Measurements from ENCODE around the gene PRELID3B.
A peak's percentile ranks its signal among the peaks of the same experiment; 100 is the strongest.
"Not testable (repeated sequence)": the region's sequence is repeated elsewhere in the genome, so short reads cannot be mapped to it uniquely, and the experiment has no call there.

PRELID3B gene

DNA sequence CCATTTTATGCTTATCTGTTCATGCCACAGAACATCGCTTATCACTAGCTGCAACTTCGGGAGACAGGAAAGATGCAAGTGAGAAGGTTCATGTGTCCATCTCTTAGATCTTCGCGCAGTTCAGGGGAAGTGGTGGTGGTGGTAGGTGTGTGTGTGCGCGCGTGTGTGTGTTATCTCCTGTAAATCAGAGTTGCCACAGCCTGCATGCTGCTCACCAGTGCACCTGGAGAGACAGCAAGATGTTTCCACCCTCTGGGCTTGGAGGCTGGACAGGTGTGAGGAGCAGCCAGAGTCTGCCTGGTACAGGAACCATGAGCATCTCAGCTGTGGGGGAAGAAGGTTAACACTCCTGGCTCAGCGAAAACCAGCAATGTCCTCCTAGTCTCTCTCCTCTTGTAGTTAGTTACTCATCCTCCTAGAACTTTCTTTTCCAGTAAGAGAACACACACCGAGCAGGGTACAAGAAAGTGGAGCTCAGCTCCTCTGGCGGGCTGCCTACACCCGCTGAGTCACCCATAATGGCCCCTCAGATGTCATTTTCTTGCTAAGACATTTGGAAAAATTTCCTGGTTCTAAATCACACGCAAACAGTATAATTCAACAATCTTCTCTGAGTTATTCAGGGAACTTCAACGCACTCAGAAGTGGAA lies 28.5 kb downstream of the PRELID3B start:
- Histone ChIP-seq H3K27ac (peak overlapping the region in 2 of 21 experiments; percentile 4 to 42), H3K4me3 (no peak overlapping the region)

DNA sequence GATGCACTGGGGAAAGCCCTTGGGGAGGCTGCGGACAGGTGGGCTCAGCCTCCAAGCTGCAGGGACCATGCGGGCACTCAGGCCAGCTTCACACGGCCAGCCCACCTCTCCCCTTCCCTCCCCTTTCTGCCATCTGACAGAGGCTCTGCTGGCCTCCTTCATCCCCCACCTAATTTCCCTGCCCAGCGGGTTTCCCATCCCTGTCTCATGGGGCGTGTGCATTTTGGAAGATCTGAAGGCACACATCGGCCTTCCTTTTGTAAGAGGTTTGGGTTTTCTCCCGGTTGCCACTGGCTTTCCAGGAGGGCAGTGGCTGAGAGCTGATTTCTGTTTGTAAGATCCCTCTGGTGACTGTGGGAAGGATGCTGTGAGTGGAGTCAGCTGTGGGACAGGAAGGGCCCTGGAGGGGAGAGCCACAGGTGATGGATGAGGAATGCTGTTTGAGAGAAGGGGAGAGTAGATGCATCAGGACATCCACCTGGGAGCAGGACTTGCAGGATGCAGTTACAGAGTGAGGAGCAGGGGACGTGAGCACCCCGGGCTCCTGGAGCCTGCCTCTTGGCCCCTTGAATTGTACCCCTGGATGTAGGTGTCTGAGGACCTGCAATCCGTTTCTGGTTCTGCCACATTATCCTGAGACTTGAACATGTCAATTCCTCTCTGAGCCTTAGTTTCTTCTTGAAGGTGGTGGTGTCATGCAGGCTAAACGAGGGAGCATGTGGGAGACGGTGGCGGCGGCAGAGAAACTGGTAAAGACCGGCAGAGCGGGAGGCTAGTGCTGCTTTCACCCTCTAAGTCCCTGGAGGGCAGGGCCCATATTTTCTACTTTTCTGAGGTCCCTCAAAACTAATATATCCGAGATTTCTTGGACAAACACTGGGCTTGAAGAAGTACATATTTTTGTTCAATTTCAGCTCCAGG lies 29.3 kb downstream of the PRELID3B start:
- H3K4me3 ChIP-seq: no peak overlapping the region
- peak overlapping the region in 1 of 21 experiments; percentile 42 for H3K27ac ChIP-seq

DNA sequence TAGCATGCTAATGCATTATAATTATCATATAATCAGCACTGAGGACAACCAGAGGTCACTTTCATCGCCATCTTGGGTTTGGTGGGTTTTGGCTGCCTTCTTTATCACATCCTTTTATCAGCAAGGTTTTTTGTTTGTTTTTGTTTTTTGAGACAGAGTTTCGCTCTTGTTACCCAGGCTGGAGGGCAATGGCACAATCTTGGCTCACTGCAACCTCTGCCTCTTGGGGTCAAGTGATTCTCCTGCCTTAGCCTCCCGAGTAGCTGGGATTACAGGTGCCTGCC lies 30.8 kb downstream of the PRELID3B start:
- H3K27ac ChIP-seq: peak overlapping the region in 12 of 21 experiments; percentile 26 to 84 (median 65)
- H3K4me3 ChIP-seq: not testable (repeated sequence)

DNA sequence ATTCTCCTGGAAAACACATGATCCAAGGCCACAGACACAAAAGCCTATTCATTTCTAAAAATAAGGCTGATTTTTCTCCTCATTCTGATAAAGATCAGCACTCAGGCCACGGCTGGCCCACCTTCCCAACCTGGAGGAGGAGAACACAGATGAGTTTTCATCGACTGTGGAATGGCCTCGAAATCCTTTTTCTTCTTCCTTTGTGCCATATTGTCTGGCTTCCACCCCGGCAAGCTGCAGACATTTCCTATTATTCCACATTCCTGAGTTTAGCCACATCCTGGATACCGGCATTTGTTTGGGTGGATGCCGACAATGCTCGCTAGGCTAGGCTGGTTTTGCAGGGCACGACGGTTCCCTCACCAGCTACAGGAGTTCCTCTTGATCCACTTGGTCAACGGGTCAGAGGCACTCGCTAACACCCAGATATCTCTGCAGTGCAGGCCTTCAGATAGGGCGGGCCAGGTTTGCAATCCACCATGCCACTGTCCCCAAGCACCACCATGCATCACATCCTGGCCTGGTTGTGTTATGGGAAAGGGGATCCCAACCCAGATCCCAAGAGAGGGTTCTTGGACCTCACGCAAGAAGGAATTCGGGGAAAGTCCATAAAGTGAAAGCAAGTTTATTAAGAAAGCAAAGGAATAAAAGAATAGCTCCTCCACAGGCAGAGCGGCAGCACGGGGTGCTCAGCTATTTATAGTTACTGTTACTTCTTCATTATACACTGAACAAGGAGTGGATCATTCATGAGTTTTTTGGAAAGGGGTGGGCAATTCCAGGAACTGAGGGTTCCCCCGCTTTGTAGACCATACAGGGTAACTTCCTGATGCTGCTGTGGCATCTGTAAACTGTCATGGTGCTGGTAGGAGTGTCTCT lies 31.4 kb downstream of the PRELID3B start:
- peak overlapping the region in 18 of 21 experiments; percentile 4 to 84 (median 54) for H3K27ac ChIP-seq

DNA sequence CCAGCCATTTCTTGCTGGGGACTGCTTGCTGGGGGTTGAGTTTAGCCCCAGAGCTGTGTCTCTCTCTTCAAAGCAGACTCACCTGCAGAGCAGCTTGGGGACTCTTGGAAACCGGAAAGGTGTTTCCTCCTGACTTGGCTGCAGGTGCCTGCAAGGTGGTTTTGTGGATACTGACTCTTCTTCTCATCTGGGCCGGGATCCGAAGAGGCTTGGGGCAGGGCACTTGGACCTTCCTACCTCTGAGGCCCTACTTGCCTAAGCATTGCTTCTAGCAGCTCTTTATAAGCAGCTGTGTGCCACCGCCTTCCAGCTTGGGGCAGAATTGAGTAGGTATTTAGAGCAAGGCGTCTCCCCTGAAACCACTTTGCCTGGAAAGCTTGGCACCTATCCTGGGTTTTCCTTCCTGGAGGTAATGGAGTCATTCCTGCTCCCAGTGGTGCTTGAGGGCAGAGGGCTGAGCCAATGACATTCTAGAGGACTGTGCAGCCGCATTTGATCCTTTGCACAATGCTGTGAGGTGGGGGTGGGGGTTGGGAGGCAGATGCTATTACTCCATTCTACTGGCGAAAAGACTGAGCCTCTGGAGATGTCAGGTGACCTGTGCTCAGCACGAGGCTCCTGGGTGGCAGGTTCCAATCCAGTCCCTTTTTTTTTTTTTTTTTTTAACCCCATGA lies 32.1 kb downstream of the PRELID3B start:
- H3K4me3 ChIP-seq: no peak overlapping the region
- peak overlapping the region in 16 of 21 experiments; percentile 17 to 84 (median 60) for H3K27ac ChIP-seq

More for the DNA sequence above, 31.4 kb downstream of the PRELID3B start:
- H3K4me3 ChIP-seq: no peak overlapping the region

DNA sequence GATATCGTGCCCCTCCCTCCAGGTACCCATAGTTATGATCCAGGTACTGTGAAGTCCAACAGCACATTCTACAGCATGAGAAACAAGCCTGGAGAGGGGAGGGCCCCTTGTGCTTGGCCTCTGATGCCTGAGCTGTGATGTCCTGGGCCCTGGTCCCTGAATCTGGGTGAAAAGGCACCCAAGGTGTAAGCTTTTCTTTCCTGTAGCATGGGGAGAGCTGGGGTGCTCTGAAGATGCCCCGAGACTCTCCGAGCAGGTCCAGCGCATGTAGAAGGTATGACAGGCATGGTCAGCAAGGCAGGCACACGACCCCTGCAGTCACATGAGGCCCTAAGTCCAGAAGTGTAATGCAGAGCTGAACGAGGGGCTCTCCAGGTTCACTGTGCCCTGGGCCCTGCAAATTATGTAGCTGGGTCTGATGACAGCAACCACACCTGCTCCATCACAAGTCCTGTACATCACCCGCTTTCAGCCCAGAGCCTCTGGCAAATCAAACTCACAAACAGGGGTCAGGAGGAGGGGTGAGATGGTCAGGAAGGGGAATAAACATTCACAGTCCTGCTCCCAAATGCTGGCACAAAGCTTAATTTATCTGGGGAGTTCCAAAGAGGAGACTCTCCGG lies 33.8 kb downstream of the PRELID3B start:
- Histone ChIP-seq H3K27ac (peak overlapping the region in 17 of 21 experiments; percentile 3 to 98 (median 84)), H3K4me3 (no peak overlapping the region)

DNA sequence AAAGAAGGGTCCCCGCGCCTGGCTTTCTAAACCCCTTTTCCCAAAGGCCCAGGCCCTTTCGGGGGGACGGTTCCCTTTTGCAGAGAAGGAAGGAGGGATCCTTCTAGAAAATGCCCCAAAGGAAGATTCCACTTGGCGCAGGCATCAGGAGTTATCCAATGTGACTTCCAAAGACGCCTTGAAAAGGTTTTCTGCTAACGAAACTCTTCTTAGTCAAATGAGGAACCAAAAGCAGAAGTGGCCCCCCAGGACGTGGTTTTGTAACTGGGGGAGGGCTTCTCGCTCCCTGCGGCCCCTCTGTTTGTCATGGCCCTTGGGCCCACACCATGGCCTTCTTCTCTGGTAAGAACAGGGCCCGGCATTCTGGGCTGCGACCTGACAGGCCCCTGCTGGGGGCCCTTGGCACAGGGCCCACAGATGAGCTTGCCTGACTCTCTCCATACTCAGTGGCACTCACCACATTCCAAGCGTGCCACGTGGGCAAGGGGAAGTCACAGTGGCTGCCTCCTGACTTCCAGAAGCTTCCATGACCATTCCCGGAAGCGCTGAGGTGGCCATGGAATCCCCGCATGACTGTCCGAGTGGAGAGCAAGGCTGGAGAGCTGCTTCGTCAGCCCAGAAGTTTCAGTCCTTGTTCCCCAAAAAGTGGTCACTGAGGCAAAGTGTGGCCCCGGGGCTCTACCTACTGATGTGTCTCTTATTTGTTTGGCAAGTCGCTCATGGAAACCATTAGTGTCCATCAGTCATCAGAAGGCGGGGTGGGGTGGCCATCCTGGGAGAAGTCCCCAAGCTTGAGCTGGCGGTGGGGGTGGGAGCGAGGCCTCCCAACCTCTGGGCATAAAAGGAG lies 34.7 kb downstream of the PRELID3B start:
- Histone ChIP-seq H3K27ac (peak overlapping the region; percentile 67 to 98 (median 93)), H3K4me3 (peak overlapping the region; percentile 49 to 83 (median 72))

DNA sequence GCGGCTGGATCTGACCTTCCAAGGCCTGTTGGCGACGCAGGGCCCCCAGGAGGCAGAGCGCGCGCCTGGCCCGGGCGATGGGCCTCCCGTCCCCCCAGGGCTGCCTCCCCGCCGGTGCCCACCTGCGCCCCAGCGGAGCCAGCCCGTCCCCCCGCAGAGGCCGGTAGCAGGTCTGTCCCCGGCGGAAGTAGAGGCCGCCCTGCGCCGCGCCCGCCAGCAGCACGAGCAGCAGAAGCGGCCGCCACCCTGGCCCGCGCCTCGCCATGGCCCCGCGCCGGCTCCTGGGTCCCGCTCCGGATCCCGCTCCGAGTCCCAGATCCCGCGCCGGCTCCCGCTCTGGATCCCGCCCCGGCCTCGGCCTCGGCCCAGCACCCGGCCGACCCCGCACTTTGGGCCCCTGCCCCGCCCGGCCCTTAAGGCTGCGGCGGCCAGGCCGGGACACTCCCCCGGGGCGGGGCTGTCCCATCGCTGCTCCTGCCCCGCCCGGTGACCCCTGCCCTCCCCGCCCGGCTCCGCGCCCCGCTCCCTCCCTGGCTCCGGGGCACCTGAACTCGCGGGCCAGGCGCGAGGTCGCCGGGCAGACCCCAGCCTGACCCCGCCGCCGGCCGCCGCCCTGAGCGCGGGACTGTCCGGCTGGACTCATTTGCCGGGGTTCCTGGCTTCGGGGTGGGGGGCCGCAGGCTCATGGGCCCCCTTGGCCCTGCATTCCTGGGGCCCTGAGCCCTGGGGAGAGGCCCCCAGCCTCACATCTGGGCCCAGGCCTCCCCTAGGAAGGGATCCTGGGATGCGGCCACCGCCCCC lies 35.5 kb downstream of the PRELID3B start, which contains the start of gene CTSZ:
Gene CTSZ, minus strand, starts transcription at position 391 of the 801 bp plus-strand sequence. Its CDS starts 126 bp downstream, at position 265.
- H3K4me3 ChIP-seq: peak within 1 kb of the TSS; percentile 49 to 83 (median 72)
- peak within 1 kb of the TSS; percentile 67 to 98 (median 93) for H3K27ac ChIP-seq

DNA sequence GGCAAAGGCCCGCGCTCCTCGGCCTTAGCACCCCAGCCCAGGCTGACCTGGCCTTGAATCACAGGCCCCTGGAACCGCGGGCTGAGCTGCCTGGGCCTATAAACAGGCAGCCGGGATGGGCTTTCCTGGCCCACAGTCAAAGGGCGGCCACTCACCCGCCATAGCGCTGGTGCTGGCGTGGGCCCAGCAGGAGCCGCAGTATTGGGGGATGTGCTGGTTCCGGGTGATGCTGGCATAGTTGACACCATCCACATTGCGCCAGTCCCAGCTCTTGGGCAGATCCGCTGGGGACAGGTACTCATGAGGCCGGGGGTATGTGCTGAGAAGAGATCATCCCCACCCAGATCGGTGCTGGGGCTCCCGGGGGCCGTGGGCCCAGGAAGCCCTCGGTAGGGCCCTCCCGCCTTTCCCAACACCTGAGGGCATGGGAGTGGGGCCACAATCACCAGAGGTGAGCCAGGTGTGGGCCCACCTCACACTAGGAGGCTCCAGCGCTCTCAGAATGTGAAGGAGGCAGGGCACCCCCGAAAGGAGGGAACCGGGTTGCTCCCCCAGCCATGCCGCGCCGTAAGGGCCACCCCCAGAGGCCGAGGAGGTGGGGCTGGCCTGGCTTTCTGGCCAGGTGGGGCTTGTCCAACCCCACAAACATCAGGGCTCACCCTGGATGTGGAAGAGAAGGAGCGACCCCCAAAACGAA lies 36.3 kb downstream of the PRELID3B start:
- peak overlapping the region; percentile 49 to 83 (median 72) for H3K4me3 ChIP-seq
- peak overlapping the region; percentile 67 to 98 (median 93) for H3K27ac ChIP-seq

DNA sequence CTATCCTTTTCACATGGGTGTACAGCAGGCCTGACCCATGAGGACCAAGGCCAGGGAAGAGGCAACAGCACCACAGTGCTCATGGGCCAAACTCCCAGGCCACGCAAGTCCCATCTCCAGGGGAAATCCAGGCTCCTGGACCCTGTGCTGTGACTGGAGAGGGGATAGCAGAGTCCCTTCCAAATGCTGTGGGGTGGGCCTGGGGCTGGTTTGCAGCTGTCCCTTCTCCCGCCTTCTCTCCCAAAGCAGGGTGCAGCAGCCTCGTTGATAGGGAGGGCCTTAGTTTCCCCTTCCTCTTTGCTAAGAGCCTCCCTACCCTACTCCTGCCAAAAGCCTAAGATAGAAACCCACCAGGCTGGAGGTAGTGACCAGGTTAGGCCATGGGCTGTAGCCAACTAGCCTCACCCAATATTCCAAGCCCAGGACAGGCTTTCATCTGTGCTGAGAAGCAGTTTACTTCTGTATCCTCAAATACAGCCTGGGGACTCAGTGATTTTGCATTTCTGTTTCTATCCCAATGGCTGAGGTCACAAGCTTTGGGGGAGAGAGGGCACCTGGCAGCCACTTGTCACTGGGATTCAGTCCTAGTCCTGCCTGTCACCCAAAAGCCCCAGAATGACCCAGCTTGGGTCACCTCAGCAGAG lies 36.9 kb downstream of the PRELID3B start:
- H3K27ac ChIP-seq: peak overlapping the region; percentile 67 to 98 (median 93)
- H3K4me3 ChIP-seq: peak overlapping the region; percentile 49 to 83 (median 72)

DNA sequence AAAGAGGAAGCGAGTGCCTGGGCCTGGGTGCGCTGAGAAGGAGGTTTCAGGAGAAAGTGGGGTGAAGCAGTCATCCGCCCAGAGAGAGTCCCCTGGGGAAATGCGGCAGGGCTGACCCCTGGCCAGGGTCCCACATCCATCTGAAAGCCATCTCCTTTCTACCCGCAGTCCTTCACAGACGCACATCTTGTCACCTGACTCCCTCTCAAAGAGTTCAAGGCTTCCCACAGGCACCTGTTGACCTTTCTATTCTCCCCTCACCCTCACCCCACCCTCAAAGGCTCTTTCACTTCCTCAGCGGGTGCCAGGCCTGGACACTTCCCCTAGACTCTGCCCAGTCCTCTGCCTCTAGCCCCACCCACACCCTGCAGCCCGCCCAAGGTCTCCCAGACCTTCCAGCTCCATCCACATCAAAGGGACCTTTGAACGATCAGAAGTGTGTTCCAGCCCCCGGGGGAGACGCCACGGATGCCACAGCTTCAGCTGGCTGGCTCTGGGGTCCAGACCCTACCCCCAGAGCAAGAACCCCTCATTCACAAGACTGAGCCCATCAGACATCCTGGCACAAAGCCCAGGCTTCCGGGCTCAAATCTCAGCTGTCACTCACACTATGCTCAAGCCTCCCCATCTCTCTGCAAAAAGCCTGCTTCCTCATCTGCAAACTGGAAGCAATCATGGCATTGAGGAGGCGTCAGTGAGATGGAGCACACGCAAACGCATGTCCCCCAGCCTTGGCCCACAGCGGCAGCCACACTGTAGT lies 37.6 kb downstream of the PRELID3B start:
- Histone ChIP-seq H3K27ac (peak overlapping the region in 20 of 21 experiments; percentile 79 to 98 (median 93)), H3K4me3 (peak overlapping the region; percentile 49 to 83 (median 72))

DNA sequence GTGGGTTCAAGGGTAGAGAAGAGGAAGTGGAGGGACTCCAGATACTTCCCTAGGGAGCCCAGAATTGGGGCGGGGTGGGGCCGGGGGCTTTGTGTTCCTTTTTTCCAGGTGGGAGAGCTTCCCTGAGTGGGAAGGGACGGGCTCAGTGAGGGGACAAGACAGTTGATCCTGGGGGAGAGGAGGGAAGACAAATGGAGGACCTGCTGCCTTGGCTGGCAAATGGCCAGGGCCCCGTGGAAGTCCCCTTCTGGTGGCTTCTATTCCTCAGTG lies 38.2 kb downstream of the PRELID3B start:
- peak overlapping the region in 6 of 7 experiments; percentile 49 to 83 (median 72) for H3K4me3 ChIP-seq
- H3K27ac ChIP-seq: peak overlapping the region in 17 of 21 experiments; percentile 46 to 98 (median 91)

DNA sequence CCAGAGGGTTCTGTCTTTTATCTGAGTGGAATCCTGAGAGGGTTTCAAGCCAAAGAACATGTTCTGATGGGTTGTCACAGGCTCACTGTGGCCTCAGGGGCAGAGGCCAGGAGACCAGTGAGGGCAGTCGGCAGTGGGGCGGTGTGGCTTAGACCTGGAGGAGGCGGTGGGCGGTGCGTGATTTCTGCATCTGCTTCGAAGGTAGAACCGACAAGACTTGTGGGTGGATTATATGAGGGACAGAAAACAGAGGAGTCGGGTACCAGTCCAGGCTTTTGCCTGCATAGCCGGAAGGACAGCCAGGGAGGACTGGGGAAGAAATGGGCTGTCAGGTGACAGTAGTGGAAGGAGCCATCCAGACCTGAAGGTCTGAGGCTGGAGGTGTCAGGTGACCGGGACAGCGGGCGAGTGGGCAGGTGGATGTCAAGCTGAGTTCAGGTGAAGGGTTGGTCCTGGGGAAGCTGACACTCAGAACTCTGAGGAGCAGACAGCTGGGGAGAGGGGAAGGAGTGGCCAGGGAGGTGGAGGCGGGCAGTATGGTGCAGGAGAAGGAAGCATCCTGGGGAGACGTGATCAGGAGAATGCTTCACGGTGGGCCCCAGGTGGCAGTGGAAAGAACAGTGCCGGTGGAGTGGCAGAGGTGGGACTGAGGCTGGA lies 38.6 kb downstream of the PRELID3B start:
- Histone ChIP-seq H3K27ac (peak overlapping the region in 17 of 21 experiments; percentile 4 to 98 (median 91)), H3K4me3 (peak overlapping the region in 5 of 7 experiments; percentile 56 to 83 (median 73))

DNA sequence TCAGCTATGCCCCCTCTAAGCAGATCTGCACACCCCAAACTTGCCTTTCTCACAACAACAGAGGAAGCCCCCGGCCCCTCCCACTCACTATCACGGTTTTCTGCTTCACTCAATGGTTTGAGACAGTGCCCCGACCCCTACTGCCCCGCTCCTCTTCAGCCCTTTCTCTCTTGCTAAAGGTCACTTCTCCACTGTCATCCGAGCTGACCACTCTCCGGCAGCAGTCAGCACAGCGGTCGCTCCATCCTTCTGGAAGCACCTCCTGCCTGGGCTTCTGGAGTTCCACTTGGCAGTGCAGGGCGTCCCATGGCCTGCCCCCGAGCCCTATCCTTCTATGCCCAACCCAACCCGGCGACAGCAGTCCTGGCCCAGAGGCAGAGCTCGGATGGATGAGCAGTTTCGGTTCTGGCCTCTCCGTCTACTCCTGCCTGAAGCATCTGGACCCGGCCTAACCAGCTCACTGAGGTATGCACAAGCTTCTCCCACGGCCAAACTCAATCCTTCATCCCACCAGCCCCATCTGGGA lies 39.6 kb downstream of the PRELID3B start:
- Histone ChIP-seq H3K27ac (peak overlapping the region in 2 of 21 experiments; percentile 83 to 93), H3K4me3 (no peak overlapping the region)

DNA sequence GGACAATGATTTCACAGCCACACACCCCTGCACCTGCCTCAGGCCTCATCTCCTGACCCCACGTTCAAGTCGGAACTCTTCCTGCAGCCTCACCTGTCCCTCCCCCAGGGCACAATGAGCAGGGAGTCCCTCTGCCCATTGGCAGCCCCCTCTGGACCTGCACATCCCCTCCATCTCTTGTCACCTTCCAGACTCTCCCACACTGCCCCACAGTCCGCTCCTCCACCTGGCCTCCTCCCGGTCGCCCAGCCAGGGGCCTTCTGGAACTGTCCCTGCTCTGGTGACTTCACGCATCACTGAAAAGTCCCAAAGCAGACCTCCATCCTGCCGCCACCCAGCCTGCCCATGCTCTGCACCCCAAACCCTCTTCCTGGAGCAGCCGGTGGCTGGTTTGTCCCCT lies 40.2 kb downstream of the PRELID3B start:
- no peak overlapping the region for H3K4me3 ChIP-seq
- H3K27ac ChIP-seq: no peak overlapping the region

All from skin epidermis (tissue), 12 donors.